ENCODE measurements around the gene SORCS1. TPM values are rescaled to one million over a fixed set of nuclear protein-coding genes. Genes with fewer than 3 reads are reported as not detected.

SORCS1 gene
- total and polyA plus RNA-seq, 2 of the 8 experiments (the other 6 are each of a cell fraction or from before 2014, with no cell fraction given), result 4.1 to 4.6 TPM

- WGBS, 2 experiments (ENCODE audit: extremely low coverage in 1 of 2, insufficient coverage in 1 of 2, insufficient read length in 1 of 2, insufficient replicate concordance in 2 of 2, low coverage in 1 of 2, low lambda C conversion rate in 2 of 2, missing lambda C conversion rate in 1 of 2), result 89% methylated on average over 8 of the region's 8 CpGs; no CpG with 5 or more reads in 1 of the 2 experiments
- H4K5ac ChIP-seq (ENCODE audit: insufficient read length, low read depth, low read length), result no peak overlapping the region
- H3K36me3 ChIP-seq (ENCODE audit: control insufficient read depth in 2 of 4, insufficient read depth in 4 of 4, low read length in 3 of 4), result no peaks in the 10 kb centered on the region
- H4K20me1 ChIP-seq (replicated peaks in 1 of 2; ENCODE audit: control insufficient read depth in 1 of 2, insufficient read depth in 2 of 2, low read length in 2 of 2), result no peaks in the 10 kb centered on the region
- H3K18ac ChIP-seq (ENCODE audit: extremely low read depth, low read length), result no peak overlapping the region; the same call in 1 of the 2 replicates
- no peak overlapping the region for H3K4ac ChIP-seq (replicated peaks; ENCODE audit: insufficient read length, low read depth, low read length)
- POLR2A ChIA-PET (ENCODE audit: partially characterized antibody), result no interaction called here
- no peak overlapping the region for H3K23ac ChIP-seq (ENCODE audit: insufficient read length)
- H4K91ac ChIP-seq (replicated peaks; ENCODE audit: insufficient read length, low read length), result no peak overlapping the region
- H2BK20ac ChIP-seq (ENCODE audit: low read length), result no peak overlapping the region
- H2BK12ac ChIP-seq (ENCODE audit: low read depth, low read length), result no peak overlapping the region
- no peak overlapping the region for H3K56ac ChIP-seq (replicated peaks; ENCODE audit: insufficient read length, low read depth, low read length)
- no peak overlapping the region for H3K27ac ChIP-seq (ENCODE audit: low read depth, low read length)
- CTCF ChIA-PET (ENCODE audit: partially characterized antibody), result interaction anchor here (0.6 to 2.9 kb wide), 16 partner anchors 7 to 368 kb away, joined by 3 to 15 read pairs (median 4); no protein-coding TSS in a partner anchor
- no peaks in the 10 kb centered on the region for H3K79me1 ChIP-seq (ENCODE audit: low read depth, low read length)
- FAIRE-seq (no peak), DNase-seq (ENCODE audit: low read depth in 1 of 2, low spot score in 2 of 2) (no peak)
- H3K9me3 ChIP-seq (ENCODE audit: insufficient read depth in 2 of 2, low read depth in 1 of 2, low read length in 1 of 2), result no peaks in the 10 kb centered on the region
- H3K4me3 ChIP-seq (ENCODE audit: extremely low read depth in 1 of 4, insufficient read depth in 2 of 4, low read depth in 3 of 4, low read length in 4 of 4), result no peak overlapping the region
- H2AK5ac ChIP-seq (ENCODE audit: low read depth, low read length), result no peak overlapping the region
- H3K4me1 ChIP-seq (replicated peaks in 1 of 4; ENCODE audit: control insufficient read depth in 3 of 4, insufficient read depth in 4 of 4, low read length in 3 of 4), result no peaks in the 10 kb centered on the region; a peak in 1 of 7 replicates
- H3K4me2 ChIP-seq (ENCODE audit: insufficient read depth in 1 of 2, low read depth in 2 of 2, low read length in 2 of 2), result no peak overlapping the region
- H3K27me3 ChIP-seq (replicated peaks in 1 of 4; ENCODE audit: control insufficient read depth in 3 of 4, extremely low read depth in 1 of 4, insufficient read depth in 3 of 4, low read length in 3 of 4), result no peaks in the 10 kb centered on the region
- H3K14ac ChIP-seq (ENCODE audit: insufficient read length), result no peak overlapping the region
- no peak overlapping the region for H2AFZ ChIP-seq (ENCODE audit: low read length)
- no peak overlapping the region for H2BK5ac ChIP-seq (ENCODE audit: low read depth, low read length)
- no peak overlapping the region for H2BK15ac ChIP-seq (ENCODE audit: low read length)
- H3K23me2 ChIP-seq (ENCODE audit: low read depth, low read length), result no peaks in the 10 kb centered on the region
- H2BK120ac ChIP-seq (replicated peaks; ENCODE audit: low read depth, low read length), result no peak overlapping the region
- no peaks in the 10 kb centered on the region for H3K79me2 ChIP-seq (ENCODE audit: control insufficient read depth in 1 of 2, insufficient read depth in 2 of 2, low read length in 2 of 2)
- TF ChIP-seq ASH2L (IDR thresholded peaks at IDR 0.05; ENCODE audit: low read length) (no peak), CBX8 (IDR thresholded peaks at IDR 0.05; ENCODE audit: borderline replicate concordance, low read depth, low read length) (no peak), TBP (IDR thresholded peaks at IDR 0.05; ENCODE audit: low read depth, low read length) (no peak), POLR2AphosphoS5 (IDR thresholded peaks at IDR 0.05; ENCODE audit: low read depth, low read length) (no peak), BRCA1 (IDR thresholded peaks at IDR 0.05; ENCODE audit: low read depth, low read length) (no peak), TAF1 (IDR thresholded peaks at IDR 0.05; ENCODE audit: low read depth, low read length) (no peak)
- H4K8ac ChIP-seq (ENCODE audit: extremely low read depth, insufficient read depth, low read length), result no peak overlapping the region
- no peak overlapping the region for H3K9ac ChIP-seq (replicated peaks in 1 of 4; ENCODE audit: extremely low read depth in 1 of 4, low read depth in 3 of 4, low read length in 3 of 4)
Observed at GRCh38 chr10:106864031-106864430, 300.5 kb downstream of the SORCS1 start.
